ENCODE measurements around the gene CMTM8. TPM values are rescaled to one million over a fixed set of nuclear protein-coding genes. Genes with fewer than 3 reads are reported as not detected.

CMTM8 gene
- total and polyA plus RNA-seq, 9 donors, result 0.48 to 9.9 (median 2.1) TPM

DNA sequence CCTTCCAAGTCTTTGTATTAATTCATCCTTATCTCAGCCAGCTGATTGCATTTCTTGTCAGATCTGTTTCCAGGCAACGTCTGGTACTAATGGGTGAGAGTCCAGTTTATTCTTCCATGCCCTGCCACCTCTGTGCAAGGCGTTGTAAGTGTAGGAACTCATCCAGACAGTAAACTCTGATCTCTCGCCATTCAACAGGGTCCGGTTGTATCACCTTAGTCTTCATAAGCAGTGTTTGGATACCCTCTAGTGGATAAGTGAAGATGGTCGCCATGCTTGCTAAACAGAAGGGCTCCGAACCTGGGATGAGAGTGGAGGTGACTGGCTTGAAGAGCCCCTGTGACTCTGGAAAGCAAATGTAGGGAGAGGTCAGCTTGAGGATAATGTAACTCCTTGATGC, 101.6 kb downstream of the CMTM8 start:
- no peaks in the 10 kb centered on the region for H3K27me3 ChIP-seq
- no peaks in the 10 kb centered on the region for H3K36me3 ChIP-seq
- no peak overlapping the region for H3K27ac ChIP-seq
- TF ChIP-seq EP300 (IDR thresholded peaks at IDR 0.05) (no peak), POLR2A (IDR thresholded peaks at IDR 0.05) (no peak)
- WGBS, 3 donors, result 16 to 24% (median 24%) methylated on average over 6 of the region's 6 CpGs
- H3K9me3 ChIP-seq, result no peaks in the 10 kb centered on the region
- no peak for DNase-seq
- H3K4me1 ChIP-seq (ENCODE audit: insufficient read depth), result no peaks in the 10 kb centered on the region
- intact Hi-C loops (cut with DNase I), result loop anchor here in 1 of 4 donors (10.0 kb wide), 1 partner anchor 45 kb away; no protein-coding TSS in a partner anchor
- H3K4me3 ChIP-seq, result no peak overlapping the region

DNA sequence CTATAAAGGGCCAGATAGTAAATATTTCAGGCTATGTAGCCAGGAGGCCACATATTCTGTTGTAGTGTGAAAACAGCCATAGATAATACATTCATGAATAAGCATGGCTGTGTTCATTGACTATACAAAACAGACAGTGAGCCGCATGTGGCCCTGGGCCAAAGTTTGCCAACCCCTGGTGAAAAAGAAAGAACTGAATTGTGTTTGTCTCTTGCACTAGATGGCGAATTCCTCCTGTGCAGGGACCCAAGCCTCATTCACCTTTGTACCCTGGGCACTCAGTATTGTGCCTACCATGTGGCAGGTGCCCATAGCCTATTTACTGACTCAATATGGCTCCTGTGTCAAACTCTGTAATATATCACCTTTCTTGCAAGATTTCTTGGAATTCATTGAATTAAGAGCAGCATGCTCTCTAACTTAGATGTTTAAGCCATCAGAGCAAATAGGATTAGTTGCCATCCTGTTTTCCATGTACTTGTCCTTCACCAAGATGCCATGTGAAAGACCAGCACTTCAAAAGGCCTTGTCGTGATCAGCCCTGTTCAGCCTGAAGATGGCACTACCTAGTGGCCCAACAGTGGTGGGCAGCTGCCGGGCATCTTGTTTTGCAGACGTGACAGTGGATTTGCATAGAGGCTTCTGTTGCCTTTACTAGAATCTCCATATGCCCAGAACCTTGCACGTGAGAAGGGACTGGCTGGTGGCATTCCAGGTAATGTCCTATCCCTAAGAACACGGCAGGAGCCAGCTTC, 102.3 kb downstream of the CMTM8 start:
- Histone ChIP-seq H3K9me3 (no peaks in the 10 kb centered on the region), H3K4me3 (no peak overlapping the region), H3K27me3 (no peaks in the 10 kb centered on the region), H3K36me3 (no peaks in the 10 kb centered on the region), H3K4me1 (ENCODE audit: insufficient read depth) (no peaks in the 10 kb centered on the region), H3K27ac (no peak overlapping the region)
- TF ChIP-seq CTCF (IDR thresholded peaks at IDR 0.05) (no peak), EP300 (IDR thresholded peaks at IDR 0.05) (no peak), POLR2A (IDR thresholded peaks at IDR 0.05) (no peak)
- no peak for DNase-seq
- intact Hi-C loops (cut with DNase I), result loop anchor here in 1 of 4 donors (10.0 kb wide), 1 partner anchor 46 kb away; no protein-coding TSS in a partner anchor
- WGBS, 3 donors, result 75 to 82% (median 80%) methylated on average over 7 of the region's 7 CpGs

DNA sequence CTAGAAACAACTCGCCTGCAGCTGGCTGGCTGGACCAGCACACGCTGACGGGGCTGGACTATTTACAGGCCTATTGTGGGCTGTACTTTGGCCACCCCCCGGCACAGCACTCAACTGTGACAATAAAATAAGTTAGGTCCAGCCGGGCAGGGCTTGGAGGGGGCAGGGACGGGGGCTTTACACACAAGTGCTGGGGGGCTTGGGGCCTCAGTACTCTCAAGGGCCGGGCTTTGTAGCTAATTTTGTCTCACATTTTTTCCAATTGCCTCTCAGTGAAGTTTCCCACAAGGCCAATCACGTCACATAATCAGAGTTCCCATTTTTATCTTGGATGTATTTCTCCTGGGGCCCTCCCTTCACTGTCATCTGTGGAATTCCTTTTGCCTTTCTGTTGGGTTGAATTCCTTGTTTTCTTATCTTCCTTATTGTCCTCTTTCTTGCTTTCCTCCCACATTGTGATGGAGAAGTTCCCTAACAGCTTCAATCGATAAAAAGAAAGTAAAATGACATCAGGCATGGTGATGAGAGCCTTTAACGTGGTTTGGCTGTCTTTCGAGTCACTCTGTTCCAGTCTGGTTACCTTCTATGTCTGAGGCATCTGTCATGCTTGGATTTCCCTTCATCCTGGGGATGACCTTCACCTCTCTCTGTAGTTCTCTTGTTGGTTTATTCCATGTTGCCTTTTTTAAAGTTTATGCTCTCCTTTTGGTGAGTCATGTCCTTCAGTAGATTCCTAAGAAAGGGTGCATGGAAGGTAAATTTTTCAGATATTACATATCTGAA, 109.1 kb downstream of the CMTM8 start:
- Histone ChIP-seq H3K4me1 (ENCODE audit: insufficient read depth) (no peaks in the 10 kb centered on the region), H3K9me3 (no peaks in the 10 kb centered on the region), H3K27ac (no peak overlapping the region), H3K36me3 (no peaks in the 10 kb centered on the region), H3K27me3 (no peaks in the 10 kb centered on the region), H3K4me3 (no peak overlapping the region)
- DNase-seq, result no peak
- WGBS, 3 donors, result 44 to 45% (median 45%) methylated on average over 11 of the region's 11 CpGs
- no peak for TF ChIP-seq POLR2A (IDR thresholded peaks at IDR 0.05)
- no peak for TF ChIP-seq EP300 (IDR thresholded peaks at IDR 0.05)
- TF ChIP-seq CTCF (IDR thresholded peaks at IDR 0.05), result no peak
- intact Hi-C loops (cut with DNase I), result loop anchor here in 1 of 4 donors (10.0 kb wide), 1 partner anchor 53 kb away; no protein-coding TSS in a partner anchor

GRCh38 chr3:32349184-32349583, 110.7 kb downstream of the CMTM8 start:
- no peaks in the 10 kb centered on the region for H3K36me3 ChIP-seq
- no peaks in the 10 kb centered on the region for H3K9me3 ChIP-seq
- TF ChIP-seq POLR2A (IDR thresholded peaks at IDR 0.05), result no peak
- TF ChIP-seq CTCF (IDR thresholded peaks at IDR 0.05), result no peak
- no peak for TF ChIP-seq EP300 (IDR thresholded peaks at IDR 0.05)
- no peak overlapping the region for H3K4me3 ChIP-seq
- no peak overlapping the region for H3K27ac ChIP-seq
- no peaks in the 10 kb centered on the region for H3K4me1 ChIP-seq (ENCODE audit: insufficient read depth)
- DNase-seq, result no peak
- H3K27me3 ChIP-seq, result no peaks in the 10 kb centered on the region
- intact Hi-C loops (cut with DNase I), result loop anchor here in 1 of 4 donors (10.0 kb wide), 1 partner anchor 54 kb away; no protein-coding TSS in a partner anchor
- 74 to 98% (median 74%) methylated on average over 2 of the region's 2 CpGs for WGBS, 3 donors
